PC-3 (cell line): ENCODE results near the gene IL1F10.

Experiments used
- CTCF ChIP-seq: fragments of 300-600 bp; sonication (generic); conservative IDR thresholded peaks from 2 replicates; pipeline ENCODE4 v1.5.1; 2017; ENCODE audit warnings: antibody characterized with exemption, low read depth, mild to moderate bottlenecking, low read length
- EZH2 ChIP-seq: fragments of 300-600 bp; sonication (generic); IDR thresholded peaks from one replicate; pipeline ENCODE4 v1.6.1; 2017; ENCODE audit warnings: antibody characterized with exemption, mild to moderate bottlenecking, low read length; ENCODE audit not compliant: unreplicated experiment

- no peak for TF ChIP-seq CTCF
- TF ChIP-seq EZH2: no peak
Measured at GRCh38 chr2:113088213-113088992, 20.6 kb downstream of the IL1F10 start.
